K562 (cell line): ENCODE measurements around the gene GUCY2C.

Experiments
- ATF4 ChIP-seq: fragments of 450-650 bp; formaldehyde crosslinking; IDR thresholded peaks from 2 replicates; pipeline ENCODE4 v1.4.0; 2022; ENCODE audit warnings: mild to moderate bottlenecking, moderate library complexity
- MTF1 ChIP-seq: fragments of 250-450 bp; sonication (Bioruptor Pico); IDR thresholded peaks from 2 replicates; pipeline ENCODE4 v1.9.0; 2021; ENCODE audit warnings: moderate library complexity, mild to moderate bottlenecking, inconsistent platforms, borderline replicate concordance
- SMARCA5 ChIP-seq: fragments of 450-650 bp; IDR thresholded peaks from 2 replicates; pipeline ENCODE4 v1.6.1; 2016
- SMARCC2 ChIP-seq: fragments of 450-650 bp; IDR thresholded peaks from 2 replicates; pipeline ENCODE4 v1.6.1; 2017; ENCODE audit warnings: antibody characterized with exemption, moderate library complexity, mild to moderate bottlenecking, low read depth

- TF ChIP-seq MTF1 (CRISPR knock-in tag) (no peak), ATF4 (CRISPR knock-in tag) (no peak), SMARCA5 (no peak), SMARCC2 (no peak)
Measured at GRCh38 chr12:14710632-14711320, 14.4 kb upstream of the GUCY2C start.
